Kidney tubule cell (primary cell): ENCODE measurements around the gene DLG2.
"Not testable (repeated sequence)": the region's sequence is repeated elsewhere in the genome, so short reads cannot be mapped to it uniquely, and the experiment has no call there.

Experiments used
- DNase-seq: peaks from one replicate; pipeline ENCODE4 v3.0.0-alpha.2; 2018; ENCODE audit warnings: low spot score

The DLG2 gene

GRCh38 chr11:84372381-84372950 is 1254.7 kb downstream of the DLG2 start:
- DNase-seq = no peak

DNA sequence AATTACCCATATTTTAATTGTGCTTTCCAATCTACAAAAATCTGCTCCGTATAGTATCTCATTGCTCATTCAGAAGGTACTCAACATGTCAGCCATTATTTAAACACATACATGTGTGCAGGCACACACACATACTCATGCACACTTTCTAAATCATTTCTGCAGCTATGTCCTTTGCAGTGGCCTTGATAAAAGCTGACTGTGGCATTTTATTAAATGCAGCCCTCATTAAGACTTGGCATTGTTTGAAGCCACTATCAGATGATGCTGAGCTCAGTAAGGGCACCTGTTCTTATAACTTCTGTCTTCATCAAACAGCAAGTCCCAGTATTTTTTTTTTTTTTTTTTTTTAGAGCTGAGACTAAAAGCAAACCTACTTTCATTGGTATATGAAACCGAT is 1269.1 kb downstream of the DLG2 start:
- DNase-seq = no peak

DNA sequence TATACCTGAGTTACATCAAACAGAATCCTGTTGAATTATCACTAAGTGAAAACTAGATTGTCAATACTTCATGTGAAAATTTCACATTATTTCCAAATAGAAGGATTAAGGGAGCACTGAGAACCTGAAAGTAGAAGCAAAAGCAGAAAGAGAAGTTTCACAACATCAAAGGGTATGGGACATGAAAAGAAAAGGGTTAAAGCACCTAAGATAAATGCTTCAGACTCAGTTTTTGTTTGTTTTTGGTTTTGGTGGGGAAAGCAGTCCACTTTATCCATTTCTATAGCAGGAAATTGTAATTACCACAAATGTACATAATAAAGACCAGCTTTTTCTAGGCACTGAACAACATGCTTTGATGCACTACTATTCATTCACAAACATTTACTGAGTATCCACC is 1271.2 kb downstream of the DLG2 start:
- DNase-seq = no peak

- no peak for DNase-seq
Observed at GRCh38 chr11:84345597-84345996, 1281.5 kb downstream of the DLG2 start.

DNA sequence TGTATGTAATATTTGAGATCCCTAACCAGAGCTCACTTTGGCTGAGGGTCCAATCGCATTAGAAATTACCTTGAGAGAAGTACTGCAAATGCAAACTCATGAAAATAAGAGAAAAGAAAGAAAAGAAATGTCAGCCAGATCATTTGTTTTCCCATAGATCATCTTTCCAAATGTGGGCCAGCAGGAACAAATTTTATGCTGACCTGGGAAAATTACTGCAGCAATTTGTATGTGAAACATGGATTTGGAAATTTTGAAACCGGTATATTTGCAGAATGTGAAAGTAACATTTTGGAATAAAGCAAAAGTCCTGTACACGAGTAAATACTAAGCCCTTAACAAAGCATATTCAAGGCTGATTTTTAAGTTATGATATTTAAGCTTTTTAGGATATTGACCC is 1282.1 kb downstream of the DLG2 start:
- no peak for DNase-seq

DNA sequence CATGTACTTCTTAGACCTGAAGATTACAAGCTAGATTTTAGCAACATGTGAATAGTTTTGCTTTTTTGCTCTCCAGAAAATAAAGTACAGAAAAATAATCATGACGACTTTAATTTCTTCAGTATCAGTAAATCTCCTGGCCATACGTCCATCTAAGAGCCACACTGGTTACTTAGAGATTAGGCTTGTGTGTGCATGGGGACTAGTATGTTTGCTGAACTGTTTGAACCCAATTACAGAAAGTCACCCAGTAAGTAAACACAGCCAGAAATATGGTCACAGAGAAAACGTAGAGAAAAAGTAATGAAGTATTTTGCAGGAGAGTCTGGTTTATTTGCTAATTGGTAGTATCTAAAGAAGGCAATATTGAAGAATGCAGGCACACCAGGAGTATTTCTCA is 1287.3 kb downstream of the DLG2 start:
- DNase-seq = no peak

DNA sequence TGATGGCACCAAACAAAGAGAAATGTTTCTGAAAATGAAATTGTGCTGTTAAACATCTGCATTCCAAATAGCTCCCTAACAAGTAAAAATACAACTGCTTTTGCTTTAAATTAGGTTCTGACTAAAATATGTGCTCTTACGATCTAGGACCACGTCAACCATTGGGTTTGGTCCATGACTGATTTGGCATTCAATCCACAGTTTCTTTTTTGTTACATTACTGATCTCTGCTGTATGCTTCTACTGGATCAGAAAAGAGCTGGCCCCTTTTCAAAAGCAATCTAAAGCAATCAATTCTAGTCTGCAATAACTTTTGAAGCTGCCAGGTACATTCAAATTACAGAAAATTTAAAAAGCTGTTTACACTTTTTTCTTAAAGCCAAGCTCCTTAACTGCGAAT is 1293.9 kb downstream of the DLG2 start:
- no peak for DNase-seq

DNA sequence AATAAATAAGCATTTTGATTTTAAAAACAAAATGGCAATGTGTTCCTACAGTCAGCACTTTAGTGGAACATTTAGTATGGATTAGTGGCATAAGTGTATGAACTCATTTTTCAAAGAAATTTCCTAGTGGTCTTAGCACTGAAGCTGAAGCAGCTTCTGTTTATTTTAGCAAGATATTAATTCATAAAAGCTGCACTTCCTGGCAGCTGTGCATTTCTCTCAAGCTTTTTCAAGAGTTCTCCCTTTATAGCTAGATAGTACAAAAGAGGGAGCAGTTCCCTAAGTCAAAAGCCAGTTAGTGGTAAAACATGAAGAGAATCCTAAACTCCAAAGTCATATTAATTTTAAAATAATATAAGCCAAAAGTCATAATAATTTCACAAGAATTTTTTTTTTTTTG is 1304.9 kb downstream of the DLG2 start:
- DNase-seq = no peak

DNA sequence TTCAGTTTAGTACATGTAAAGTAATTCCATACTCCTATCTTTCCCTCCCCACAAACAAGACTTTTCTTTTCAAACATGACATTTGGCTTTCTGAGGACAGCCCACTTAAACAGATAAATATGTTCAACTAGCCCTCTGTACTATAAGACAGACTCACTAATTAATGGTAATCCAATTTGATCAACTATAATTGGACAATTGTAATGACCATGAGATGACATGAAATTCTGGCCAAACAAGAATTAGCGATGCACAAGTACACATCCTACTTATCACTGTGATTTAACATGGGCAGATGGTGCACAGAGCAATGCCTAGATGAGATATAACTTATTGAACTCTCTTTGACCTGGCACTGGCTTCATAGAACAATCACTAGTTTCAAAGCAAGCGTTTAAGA is 1307.3 kb downstream of the DLG2 start:
- DNase-seq = no peak

DNA sequence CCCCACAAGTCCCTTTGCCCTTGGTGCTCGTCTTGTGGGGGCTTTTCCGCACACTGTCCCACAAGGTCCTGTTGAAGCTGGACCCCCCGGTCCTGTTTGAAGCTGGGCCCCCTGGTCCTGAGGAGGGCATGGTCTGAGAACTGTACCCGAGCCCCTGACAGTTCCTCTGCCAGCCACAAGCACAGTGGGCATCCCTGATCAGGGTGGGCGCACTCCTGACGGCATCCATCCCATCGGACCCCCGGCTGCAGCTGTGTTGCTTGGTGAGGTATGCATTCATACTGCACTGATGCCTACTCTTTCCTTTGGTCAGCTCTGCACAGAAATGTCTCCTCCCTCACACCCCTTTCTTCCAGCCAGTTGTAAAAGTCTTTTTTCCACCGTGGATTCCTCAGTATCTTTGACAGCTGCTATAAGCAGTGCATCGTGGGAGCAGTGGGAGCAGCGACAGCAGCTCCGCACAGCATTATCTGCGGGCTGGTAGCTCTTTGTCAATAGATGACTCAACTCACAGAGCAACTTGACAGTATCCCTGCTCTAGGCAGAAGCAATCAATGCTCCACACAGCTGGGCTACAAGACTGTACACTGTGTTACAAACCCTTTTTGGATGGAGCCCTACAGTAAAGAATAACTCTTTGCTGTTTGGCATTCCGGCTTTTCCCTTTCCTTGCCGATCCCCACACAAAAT is 1310.1 kb downstream of the DLG2 start:
- peak; percentile 16 for DNase-seq

- no peak for DNase-seq
Observed at GRCh38 chr11:84313830-84314359, 1313.2 kb downstream of the DLG2 start.

- no peak for DNase-seq
Observed at GRCh38 chr11:84310268-84310667, 1316.9 kb downstream of the DLG2 start.

GRCh38 chr11:84308491-84308890 is 1318.7 kb downstream of the DLG2 start:
- DNase-seq = not testable (repeated sequence)

- DNase-seq = no peak
Observed at GRCh38 chr11:84300092-84300491, 1327.1 kb downstream of the DLG2 start.

DNA sequence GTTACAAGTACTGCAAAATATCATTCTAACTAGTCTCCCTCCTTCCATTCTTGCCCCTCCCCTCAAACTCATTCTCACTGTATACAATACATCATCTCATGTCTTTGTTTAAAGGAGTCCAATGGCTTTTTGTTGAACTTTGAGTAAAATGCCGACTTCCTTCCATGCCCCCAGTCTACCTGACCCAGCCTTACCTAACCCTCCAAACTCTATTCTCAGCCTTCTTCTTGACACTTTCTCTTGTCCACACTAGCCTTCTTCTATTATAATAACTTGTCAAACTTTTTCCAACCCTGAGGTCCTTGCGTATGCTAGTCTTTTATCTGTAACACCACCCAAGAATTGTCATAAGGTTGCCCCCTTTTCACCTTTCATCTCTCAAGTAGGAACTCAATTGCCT is 1329.6 kb downstream of the DLG2 start:
- DNase-seq = no peak

GRCh38 chr11:84295815-84296214 is 1331.3 kb downstream of the DLG2 start:
- DNase-seq = no peak

DNA sequence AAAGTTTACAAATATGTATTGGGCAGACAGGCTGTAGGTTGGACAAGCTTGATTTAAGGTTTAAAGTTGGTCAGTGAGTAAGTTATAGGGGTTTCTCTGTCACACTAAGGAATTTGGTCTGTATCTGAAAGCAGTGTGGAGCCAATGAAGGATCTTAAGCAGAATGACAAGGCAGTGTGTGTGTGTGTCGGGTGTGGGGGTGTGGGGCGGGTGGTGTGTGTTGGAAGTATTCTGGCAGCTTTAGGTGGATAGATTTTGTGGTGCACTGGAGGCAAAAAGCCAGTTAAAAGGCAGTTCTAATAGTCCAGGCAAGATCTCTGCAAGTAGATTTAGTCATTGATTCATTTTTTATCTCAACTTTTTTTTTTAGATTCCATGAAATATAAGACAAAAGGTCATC is 1334.2 kb downstream of the DLG2 start:
- no peak for DNase-seq

DNA sequence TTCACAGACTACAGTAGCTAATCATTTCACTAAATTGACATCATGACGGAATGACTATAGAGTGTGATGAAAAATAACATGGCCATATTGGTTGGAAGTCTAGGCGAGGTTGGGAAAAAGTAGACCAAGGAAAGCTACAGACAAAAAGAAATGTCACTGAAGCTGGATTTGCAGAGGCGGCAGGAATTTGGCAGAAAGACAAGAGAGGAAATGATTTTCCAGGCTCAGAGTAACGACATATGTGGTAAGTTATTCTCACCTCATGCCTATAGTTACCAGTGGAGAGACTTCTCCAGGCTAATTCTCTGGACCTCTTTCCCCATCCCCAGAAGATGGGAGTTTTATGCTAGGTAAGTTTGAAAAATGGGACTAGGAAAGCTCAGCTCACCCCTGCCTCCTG is 1335.1 kb downstream of the DLG2 start:
- peak; percentile 10 for DNase-seq

DNA sequence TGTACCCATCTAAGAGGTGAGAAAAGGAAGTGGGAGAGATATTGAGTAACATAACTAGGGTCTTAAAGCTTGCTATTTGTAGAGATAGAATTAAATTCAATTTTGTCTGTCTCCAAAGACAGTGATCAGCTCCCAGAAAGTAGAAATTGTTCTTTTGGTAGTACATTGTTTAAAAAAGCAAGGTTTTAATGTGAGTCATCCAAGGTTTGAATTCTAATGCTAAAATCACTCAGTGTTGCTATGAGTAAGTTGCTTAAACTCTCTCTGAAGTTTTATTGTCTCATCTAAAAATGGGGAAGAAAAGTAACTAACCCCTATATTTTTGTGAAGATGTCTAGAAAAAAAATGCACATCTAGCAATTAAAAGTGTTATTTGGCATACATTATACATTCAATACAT is 1336.5 kb downstream of the DLG2 start:
- peak; percentile 47 for DNase-seq

- DNase-seq = peak; percentile 92
Observed at GRCh38 chr11:84289381-84289906, 1337.7 kb downstream of the DLG2 start.

DNA sequence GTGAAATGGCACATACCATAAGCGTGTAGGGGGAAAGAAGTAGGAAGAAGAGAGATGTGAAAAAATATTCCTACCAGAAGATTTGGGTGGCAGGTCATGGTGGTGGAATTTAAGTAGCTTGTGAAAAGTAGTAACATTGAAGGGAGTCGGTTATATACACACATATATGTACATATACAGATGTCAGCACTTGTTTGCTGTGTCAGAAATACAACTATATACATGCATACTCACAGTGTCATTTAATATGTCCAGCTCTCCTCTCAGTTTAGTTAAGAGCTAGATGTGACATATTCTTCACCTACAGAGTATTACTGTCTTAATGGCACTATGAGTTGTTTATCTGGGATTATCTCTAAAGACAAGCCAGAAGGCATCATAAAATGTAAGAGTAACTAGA is 1353.6 kb downstream of the DLG2 start:
- DNase-seq = no peak

- DNase-seq = no peak
Observed at GRCh38 chr11:84270466-84270865, 1356.7 kb downstream of the DLG2 start.

- DNase-seq = no peak
Observed at GRCh38 chr11:84264066-84264465, 1363.1 kb downstream of the DLG2 start.

GRCh38 chr11:84261707-84262106 is 1365.4 kb downstream of the DLG2 start:
- peak; percentile 30 for DNase-seq
